Measurements from ENCODE around the gene TRPV2.
A peak's percentile ranks its signal among the peaks of the same experiment; 100 is the strongest.
"Not testable (repeated sequence)": the region's sequence is repeated elsewhere in the genome, so short reads cannot be mapped to it uniquely, and the experiment has no call there.

The TRPV2 gene, protein sequence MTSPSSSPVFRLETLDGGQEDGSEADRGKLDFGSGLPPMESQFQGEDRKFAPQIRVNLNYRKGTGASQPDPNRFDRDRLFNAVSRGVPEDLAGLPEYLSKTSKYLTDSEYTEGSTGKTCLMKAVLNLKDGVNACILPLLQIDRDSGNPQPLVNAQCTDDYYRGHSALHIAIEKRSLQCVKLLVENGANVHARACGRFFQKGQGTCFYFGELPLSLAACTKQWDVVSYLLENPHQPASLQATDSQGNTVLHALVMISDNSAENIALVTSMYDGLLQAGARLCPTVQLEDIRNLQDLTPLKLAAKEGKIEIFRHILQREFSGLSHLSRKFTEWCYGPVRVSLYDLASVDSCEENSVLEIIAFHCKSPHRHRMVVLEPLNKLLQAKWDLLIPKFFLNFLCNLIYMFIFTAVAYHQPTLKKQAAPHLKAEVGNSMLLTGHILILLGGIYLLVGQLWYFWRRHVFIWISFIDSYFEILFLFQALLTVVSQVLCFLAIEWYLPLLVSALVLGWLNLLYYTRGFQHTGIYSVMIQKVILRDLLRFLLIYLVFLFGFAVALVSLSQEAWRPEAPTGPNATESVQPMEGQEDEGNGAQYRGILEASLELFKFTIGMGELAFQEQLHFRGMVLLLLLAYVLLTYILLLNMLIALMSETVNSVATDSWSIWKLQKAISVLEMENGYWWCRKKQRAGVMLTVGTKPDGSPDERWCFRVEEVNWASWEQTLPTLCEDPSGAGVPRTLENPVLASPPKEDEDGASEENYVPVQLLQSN

DNA sequence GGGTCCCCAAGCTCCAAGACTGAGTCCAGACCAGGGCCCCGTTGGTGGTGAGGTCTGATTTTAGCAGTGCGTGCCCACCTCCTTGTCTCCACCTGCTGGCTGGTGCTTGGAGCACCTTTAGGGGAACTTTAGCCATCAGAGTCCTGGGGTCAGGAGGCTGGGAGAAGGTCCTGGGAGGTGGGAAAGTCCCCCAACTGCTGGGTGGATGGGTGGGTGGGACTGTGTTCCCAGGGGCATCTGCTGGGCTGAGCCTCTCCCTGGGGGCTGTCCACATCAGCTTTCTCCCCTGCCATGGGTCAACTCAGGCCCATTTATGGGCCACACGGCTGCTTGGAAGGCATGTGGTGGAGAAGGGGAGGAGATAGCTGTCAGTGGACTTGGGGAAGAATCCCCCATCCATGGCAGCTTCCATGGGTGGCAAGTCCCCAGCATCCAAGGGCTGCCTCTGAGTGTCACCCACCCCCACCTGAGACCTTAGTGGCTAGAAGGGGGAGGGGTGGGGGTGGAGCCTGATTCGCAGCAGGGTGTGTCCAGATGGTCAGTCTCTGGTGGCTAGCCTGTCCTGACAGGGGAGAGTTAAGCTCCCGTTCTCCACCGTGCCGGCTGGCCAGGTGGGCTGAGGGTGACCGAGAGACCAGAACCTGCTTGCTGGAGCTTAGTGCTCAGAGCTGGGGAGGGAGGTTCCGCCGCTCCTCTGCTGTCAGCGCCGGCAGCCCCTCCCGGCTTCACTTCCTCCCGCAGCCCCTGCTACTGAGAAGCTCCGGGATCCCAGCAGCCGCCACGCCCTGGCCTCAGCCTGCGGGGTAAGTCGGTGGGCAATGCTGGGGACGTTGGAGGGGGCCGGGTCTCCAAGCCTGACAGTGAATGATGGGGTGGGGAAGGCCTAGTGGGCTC lies at the start of gene TRPV2:
Gene TRPV2 (plus strand): TSS at position 541 of the 894 bp plus-strand sequence. CDS start 2,098 bp downstream, outside the sequence.
- DNase-seq (ENCODE audit: low read depth) = no peak

DNA sequence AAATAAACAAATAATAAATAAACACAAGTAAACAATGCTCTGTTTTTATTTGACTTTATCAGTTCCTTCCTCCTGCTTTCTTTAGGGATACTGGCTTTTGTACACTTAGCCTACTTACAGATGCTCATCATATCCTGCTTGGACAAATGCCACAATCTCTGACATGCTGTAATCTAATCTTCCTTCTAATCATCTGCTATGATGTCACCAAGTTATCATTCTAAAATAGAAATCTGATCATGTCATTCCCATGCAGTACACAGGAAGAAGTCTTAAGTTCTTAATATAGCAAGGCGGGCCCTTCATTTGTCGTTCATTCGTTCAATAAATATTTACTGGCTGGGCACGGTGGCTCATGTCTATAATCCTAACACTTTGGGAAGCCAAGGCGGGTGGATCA lies 43.6 kb upstream of the TRPV2 start:
- DNase-seq (ENCODE audit: low read depth) = no peak

DNA sequence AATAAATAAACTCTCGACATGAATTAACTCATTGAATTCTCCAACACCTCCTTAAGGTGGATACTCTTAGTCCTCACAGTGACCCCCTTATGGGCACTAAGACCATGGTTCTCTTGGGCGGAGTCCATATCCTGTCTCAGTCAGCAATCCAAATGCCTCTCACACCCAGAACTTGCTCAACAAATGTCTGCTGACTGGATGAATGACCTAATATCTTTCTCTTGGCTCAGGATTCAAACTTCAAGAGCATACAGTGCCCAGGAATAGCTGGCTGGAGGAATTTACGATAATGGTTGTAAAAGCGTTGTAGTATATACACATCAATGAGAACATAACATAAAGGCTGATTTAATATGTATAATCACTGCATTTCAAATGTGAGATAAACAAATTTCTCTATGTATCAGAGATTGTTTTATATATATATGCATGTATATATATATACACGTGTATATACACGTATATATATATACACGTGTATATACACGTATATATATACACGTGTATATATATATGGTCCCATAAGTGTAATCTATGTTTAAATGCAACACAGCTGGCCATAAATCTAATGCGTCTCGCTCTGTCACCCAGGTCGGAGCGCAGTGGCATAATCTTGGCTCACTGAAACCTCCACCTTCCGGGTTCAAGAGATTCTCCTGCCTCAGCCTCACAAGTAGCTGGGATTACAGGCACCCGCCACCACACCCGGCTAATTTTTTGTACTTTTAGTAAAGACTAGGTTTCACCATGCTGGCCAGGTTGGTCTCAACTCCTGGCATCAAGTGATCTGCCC lies 41.0 kb upstream of the TRPV2 start:
- DNase-seq (ENCODE audit: low read depth) = no peak

DNA sequence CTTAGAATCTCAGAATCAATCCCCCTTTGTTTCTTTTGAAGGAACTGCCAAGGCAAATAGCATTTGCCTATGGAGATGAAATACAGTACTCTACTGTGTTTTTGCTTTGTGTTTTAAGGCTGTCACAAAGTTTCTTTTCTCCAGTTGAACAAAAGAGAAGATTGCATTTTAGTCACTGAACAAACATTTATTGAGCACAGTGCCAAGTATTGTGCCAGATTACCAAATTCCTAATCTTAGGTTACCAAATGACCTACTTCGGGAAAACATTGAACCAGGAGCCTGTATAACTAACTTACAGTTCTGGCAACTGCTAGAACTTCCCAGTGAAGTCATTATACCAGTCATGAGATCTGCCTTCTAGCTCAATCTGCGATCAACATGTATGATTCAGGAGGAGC lies 37.4 kb upstream of the TRPV2 start:
- DNase-seq (ENCODE audit: low read depth) = no peak

DNA sequence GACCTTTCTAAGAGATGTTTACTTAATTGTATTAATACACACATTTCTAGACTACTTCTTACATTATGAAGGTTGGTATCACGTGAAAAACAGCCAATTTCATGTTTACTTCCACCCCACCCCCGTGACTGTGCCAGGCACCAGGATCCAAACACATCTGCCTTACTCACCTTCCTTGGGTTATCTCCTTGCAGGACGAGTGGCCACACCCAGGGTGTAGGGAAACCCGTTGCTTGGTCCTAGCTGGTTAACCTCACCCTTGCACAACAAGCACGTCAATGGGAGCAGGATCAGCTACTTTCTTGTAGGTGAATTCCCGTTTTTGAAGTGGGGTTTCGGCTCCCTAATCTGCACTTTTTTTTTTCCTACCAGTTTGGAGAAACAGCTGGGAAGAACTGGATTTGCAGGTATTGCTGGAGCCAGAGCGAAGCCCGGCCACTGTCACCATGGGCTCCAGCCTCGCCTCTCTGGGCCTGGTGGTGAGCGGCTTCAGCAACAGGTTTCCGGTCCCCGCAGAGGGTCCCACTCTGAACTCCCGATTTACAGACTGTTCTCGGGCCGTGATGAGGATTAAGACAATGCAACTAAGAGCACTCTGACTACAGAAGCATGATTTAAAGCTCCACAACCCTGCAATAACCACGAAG lies 36.6 kb upstream of the TRPV2 start:
- DNase-seq (ENCODE audit: low read depth) = no peak

DNA sequence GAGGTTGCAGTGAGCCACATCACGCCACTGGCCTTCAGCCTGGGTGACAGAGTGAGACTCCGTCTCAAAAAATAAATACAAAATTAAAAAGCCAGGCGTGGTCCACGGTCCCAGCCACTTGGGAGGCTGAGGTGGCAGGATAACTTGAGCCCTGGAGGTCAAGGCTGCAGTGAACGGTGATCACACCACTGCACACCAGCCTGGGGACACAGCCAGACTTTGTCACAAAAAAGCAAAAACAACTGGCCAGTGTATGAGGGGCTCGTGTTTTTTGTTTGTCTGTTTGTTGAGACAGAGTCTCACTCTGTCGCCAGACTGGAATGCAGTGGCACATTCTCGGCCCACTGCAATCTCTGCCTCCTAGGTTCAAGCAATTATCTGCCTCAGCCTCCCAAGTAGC lies 35.7 kb upstream of the TRPV2 start:
- no peak for DNase-seq (ENCODE audit: low read depth)

DNA sequence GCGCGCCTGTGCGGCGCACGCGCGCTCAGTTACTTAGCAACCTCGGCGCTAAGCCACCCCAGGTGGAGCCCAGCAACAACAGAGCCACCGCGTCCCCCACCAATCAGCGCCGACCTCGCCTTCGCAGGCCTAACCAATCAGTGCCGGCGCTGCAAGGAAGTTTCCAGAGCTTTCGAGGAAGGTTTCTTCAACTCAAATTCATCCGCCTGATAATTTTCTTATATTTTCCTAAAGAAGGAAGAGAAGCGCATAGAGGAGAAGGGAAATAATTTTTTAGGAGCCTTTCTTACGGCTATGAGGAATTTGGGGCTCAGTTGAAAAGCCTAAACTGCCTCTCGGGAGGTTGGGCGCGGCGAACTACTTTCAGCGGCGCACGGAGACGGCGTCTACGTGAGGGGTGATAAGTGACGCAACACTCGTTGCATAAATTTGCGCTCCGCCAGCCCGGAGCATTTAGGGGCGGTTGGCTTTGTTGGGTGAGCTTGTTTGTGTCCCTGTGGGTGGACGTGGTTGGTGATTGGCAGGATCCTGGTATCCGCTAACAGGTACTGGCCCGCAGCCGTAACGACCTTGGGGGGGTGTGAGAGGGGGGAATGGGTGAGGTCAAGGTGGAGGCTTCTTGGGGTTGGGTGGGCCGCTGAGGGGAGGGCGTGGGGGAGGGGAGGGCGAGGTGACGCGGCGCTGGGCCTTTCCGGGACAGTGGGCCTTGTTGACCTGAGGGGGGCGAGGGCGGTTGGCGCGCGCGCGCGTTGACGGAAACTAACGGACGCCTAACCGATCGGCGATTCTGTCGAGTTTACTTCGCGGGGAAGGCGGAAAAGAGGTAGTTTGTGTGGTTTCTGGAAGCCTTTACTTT lies 34.5 kb upstream of the TRPV2 start, which contains the start of gene UBB:
Gene UBB (plus strand): TSS at position 452 of the 856 bp plus-strand sequence. CDS start 817 bp downstream, outside the sequence.
- DNase-seq (ENCODE audit: low read depth) = peak; percentile 90

DNA sequence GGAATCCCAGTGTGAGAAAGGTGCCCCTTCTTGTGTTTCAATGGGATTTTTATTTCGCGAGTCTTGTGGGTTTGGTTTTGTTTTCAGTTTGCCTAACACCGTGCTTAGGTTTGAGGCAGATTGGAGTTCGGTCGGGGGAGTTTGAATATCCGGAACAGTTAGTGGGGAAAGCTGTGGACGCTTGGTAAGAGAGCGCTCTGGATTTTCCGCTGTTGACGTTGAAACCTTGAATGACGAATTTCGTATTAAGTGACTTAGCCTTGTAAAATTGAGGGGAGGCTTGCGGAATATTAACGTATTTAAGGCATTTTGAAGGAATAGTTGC lies 33.9 kb upstream of the TRPV2 start:
- no peak for DNase-seq (ENCODE audit: low read depth)

DNA sequence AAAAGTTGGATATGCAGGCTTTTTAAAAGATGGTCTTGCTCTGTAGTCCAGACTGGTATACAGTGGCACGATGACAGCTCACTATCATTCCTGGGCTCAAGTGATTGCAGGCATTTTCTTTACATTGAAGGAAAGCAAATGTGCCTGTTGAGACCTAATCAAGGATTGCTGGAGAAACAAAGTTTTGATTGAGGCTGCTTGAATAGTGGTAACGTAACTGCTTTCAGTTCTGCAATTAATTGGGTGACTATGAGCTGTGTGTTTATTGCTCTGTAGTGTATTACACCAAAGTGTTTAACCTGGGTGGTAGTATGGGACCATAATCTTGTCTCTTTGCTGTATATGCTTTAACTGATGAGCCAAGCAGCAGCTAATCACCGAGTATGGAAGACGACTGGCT lies 32.2 kb upstream of the TRPV2 start:
- no peak for DNase-seq (ENCODE audit: low read depth)

DNA sequence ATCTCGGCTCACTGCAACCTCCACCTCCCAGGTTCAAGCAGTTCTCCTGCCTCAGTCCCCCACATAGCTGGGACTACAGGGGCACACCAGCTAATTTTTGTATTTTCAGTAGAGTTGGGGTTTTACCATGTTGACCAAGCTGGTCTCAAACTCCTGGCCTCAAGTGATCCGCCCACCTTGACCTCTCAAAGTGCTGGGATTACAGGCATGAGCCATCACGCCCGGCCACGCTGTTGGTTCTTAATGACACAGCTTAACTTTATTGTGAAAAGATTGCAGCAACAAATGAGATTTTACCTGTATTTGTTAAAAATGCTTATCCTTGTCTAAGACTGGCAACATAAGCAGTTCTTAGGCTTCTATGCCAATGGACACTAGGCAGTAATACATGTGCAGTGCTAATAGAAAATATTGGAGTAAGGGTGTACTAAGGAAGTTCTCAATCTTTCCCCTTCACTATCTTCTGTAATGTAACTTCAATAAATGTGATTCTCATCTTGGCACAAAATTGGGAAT lies 31.5 kb upstream of the TRPV2 start:
- DNase-seq (ENCODE audit: low read depth) = no peak

DNA sequence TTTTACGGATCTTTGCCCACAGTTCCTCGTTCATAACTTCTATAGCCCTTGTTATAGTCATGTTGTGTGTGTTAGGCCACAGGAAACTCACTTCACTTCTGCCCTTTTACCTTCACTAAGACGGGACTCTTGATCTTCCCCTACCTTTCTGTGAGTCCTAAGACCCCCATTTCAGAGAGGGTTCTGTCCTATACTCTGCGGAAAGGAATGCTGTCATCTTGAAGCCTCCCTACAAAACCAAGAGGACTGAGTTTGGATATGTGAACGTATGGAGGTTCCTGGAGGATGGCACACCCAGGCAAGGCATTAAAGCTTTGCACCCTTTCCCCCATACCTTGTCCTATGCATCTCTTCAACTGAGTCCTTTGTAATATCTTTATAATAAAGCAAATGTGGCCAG lies 30.8 kb upstream of the TRPV2 start:
- DNase-seq (ENCODE audit: low read depth) = no peak

DNA sequence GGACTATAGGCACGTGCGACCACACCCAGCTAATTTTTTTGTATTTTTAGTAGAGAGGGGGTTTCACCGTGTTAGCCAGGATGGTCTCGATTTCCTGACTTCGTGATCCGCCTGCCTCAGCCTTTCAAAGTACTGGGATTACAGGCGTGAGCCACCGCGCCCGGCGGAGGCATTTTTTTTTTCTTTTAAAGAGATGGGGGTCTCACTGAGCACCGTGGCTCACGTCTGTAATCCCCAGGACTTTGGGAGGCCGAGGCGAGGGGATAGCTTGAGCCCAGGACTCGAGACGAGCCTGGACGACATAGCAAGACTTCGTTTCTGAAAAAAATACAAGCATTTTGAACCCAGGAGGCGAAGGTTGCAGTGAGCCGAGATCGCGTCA lies 29.3 kb upstream of the TRPV2 start:
- not testable (repeated sequence) for DNase-seq (ENCODE audit: low read depth)

DNA sequence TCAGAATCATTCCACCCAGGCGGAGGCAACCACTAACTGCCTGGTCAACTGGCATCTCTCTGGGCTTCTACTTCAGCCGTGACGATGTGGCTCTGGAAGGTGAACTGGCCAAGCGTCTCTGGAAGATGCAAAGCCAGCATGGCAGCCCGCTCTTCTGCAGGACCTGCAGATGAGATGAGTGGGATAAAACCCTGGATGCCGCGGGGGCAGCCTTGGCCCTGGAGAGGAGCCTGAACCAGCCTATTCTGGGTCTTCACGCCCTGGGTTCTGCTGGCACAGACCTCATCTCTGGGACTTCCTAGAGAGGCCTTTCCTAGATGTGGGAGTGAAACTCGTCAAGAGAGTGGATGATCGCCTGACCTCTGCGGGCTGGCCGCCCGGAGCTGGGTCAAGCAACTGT lies 23.9 kb upstream of the TRPV2 start:
- DNase-seq (ENCODE audit: low read depth) = no peak

DNA sequence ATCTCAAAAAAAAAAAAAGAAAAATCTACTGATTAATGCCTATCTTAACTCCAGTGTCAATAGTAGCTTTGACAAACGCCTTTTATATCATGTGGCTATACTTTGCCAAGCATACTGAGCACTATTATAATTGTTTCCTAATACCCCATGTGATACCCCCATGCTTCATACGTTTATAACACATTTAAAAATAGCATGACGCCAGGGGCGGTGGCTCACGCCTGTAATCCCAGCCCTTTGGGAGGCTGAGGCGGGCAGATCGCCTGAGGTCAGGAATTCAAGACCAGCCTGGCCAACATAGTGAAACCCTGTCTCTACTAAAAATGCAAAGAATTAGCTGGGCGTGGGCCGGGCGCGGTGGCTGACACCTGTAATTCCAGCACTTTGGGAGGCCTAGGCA lies 22.9 kb upstream of the TRPV2 start:
- DNase-seq (ENCODE audit: low read depth) = not testable (repeated sequence)

DNA sequence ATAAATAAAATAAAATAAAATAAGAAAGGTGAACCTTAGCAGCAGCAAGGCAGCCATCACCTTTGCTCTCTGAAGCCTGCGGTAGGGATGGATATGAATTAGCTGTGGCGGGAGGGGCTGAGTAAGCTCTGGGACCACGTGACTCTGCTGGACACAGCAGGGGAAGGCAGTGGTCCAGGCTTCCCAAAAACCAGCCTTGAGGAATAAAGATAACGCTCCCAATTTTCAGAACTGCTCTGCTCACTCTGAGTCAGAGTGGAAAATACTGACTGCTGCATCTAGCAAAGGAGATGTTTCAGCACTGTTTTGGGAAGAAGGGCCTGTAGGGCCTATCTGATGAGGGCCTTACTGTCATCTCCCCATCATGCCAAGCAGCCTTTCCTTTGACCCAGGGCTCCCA lies 19.5 kb upstream of the TRPV2 start:
- DNase-seq (ENCODE audit: low read depth) = not testable (repeated sequence)

DNA sequence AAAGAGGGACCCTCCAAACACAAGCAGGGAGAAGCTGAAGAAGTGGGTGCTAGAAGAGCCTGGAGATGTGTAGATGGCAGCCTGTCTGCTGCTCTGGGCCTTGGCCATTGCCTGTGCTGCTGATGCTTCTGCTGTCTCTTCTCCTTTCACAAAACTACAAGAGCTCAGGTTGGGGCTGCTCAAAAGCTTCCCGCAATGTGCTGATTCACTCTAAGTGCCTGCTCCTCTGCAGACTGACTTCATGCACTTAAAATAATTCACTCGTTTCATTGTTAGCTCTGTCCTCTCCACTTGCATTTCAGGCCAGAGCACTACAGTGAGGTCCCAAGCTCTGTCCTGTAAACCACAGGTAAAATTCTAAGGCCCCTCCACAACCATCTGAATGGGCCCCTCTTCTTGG lies 18.7 kb upstream of the TRPV2 start:
- DNase-seq (ENCODE audit: low read depth) = not testable (repeated sequence)

DNA sequence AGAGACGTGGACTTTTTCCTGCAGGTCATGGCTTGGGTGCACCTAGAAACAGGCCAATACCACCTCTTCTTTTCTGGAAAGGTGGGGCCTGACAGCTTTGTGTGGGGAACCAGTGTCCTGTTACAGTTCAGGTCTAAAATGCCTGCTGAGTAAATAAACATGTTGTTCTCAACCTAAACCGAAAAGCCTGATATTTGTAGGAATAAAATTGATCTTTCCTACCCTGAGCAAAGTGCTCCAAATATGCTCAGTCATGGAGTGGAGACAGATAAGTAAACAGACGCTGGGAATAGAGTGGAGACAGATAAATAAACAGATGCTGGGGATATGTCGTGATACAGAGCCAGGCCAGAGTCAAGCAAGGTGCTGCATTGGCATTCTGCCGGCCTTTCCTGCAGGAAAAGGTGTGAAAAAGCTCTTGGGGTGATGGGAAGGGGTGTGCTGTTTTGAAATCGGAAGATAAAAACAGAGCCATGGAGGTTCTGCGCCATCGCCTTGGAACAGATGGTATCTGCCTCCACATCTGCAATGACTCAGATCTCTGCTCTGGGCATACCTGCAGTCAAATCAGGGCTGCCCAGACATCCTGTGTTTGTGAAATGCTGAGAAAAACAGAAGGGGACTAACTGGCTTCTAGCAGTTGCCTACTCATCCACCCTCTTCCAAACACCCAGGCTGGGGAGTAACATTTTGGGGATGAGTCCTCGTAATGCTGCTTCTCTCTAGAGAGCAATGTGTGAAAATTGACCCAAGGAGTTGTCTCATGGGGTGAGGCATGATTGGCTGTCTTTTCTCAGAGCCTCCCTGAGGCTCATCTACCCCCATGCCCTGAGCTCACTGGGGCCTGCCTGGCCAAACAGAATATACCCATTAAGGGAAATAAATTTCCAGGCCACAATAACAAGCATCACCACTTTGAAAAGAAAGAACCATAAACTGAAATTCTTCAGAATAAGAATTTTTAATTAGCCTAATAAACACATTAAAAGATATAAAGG lies 16.8 kb upstream of the TRPV2 start:
- DNase-seq (ENCODE audit: low read depth) = no peak

DNA sequence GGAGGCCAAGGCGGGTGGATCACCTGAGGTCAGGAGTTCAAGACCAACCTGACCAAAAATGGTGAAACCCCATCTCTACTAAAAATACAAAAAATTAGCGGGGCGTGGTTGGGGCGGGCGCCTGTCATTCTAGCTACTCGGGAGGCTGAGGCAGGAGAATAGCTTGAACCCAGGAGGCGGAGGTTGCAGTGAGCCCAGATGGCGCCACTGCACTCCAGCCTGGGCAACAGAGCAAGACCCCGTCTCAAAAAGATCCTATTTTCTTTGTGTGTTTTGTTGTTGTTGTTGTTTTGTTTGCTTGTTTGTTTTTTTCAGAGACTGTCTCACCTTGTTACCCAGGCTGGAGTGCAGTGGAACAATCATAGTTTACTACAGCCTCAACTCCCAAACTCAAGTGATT lies 11.5 kb upstream of the TRPV2 start:
- DNase-seq (ENCODE audit: low read depth) = not testable (repeated sequence)

All from GM04503 (cell line).